GM06990 (cell line): ENCODE results near the gene SYT12.

Source experiments
- DNase-seq: peaks from one replicate; pipeline ENCODE4 v3.0.0-alpha.2; 2011; ENCODE audit not compliant: insufficient read length; ENCODE audit errors: extremely low read depth
- H3K27me3 ChIP-seq: replicated peaks from 2 replicates; pipeline ENCODE4 v1.6.0; 2011; ENCODE audit warnings: low read length; ENCODE audit not compliant: control insufficient read depth, insufficient read depth
- H3K36me3 ChIP-seq: 2 replicates; pipeline ENCODE4 v1.5.1; 2011; ENCODE audit warnings: low read length; ENCODE audit not compliant: control insufficient read depth, insufficient read depth
- H3K4me3 ChIP-seq: replicated peaks from 2 replicates; pipeline ENCODE4 v1.5.1; 2011; ENCODE audit warnings: low read depth, mild to moderate bottlenecking, control low read depth, low read length
- CTCF ChIP-seq: IDR thresholded peaks from 2 replicates; pipeline ENCODE4 v1.5.1; 2011; ENCODE audit warnings: low read length, control low read depth, mild to moderate bottlenecking, inconsistent platforms; ENCODE audit not compliant: insufficient read depth, poor library complexity, severe bottlenecking

The SYT12 gene

GRCh38 chr11:67014343-67014742 lies 8.6 kb upstream of the SYT12 start:
- TF ChIP-seq CTCF = no peak
- DNase-seq = no peak
- Histone ChIP-seq H3K27me3 (no peaks in the 10 kb centered on the region), H3K36me3 (no peaks in the 10 kb centered on the region), H3K4me3 (no peak overlapping the region)

GRCh38 chr11:67015048-67015447 lies 7.9 kb upstream of the SYT12 start:
- no peaks in the 10 kb centered on the region for H3K36me3 ChIP-seq
- DNase-seq = no peak
- no peaks in the 10 kb centered on the region for H3K27me3 ChIP-seq
- no peak overlapping the region for H3K4me3 ChIP-seq
- no peak for TF ChIP-seq CTCF

GRCh38 chr11:67016550-67016949 lies 6.4 kb upstream of the SYT12 start:
- TF ChIP-seq CTCF = no peak
- no peaks in the 10 kb centered on the region for H3K36me3 ChIP-seq
- no peaks in the 10 kb centered on the region for H3K27me3 ChIP-seq
- DNase-seq = no peak
- H3K4me3 ChIP-seq = no peak overlapping the region

- Histone ChIP-seq H3K4me3 (no peak overlapping the region), H3K36me3 (no peaks in the 10 kb centered on the region), H3K27me3 (no peaks in the 10 kb centered on the region)
- TF ChIP-seq CTCF = no peak
- no peak for DNase-seq
These were observed 2.0 kb upstream of the SYT12 start for GRCh38 chr11:67020949-67021348.

GRCh38 chr11:67022341-67022933 lies 497 bp upstream of the SYT12 start:
- no peak for DNase-seq
- no peaks in the 10 kb centered on the region for H3K27me3 ChIP-seq
- no peak for TF ChIP-seq CTCF
- no peaks in the 10 kb centered on the region for H3K36me3 ChIP-seq
- no peak overlapping the region for H3K4me3 ChIP-seq

- Histone ChIP-seq H3K27me3 (no peaks in the 10 kb centered on the region), H3K4me3 (no peak overlapping the region), H3K36me3 (no peaks in the 10 kb centered on the region)
- TF ChIP-seq CTCF = no peak
- no peak for DNase-seq
These were observed 1.0 kb downstream of the SYT12 start for GRCh38 chr11:67023957-67024353.
